Lung (tissue), 12 donors: ENCODE results near the gene CFAP61. TPM values are rescaled to one million over a fixed set of nuclear protein-coding genes. Genes with fewer than 3 reads are reported as not detected.

Source experiments
- ATAC-seq: fragments of 200-7000 bp; cut with Tn5 transposase; one replicate; pipeline ENCODE4 v1.9.1; 2020; ENCODE audit warnings: moderate number of reproducible peaks; ENCODE audit not compliant: insufficient read depth, low FRiP score
- DNase-seq, 3 donors: peaks; one replicate each; pipeline ENCODE4 v3.0.0-alpha.2; 2013 to 2017
- H3K27ac ChIP-seq, 2 donors: one replicate each; pipeline ENCODE4 v1.5.1; 2013; ENCODE audit warnings: mild to moderate bottlenecking in 2 of 2, moderate library complexity in 2 of 2, control low read depth in 1 of 2, inconsistent platforms in 1 of 2, low read depth in 1 of 2, low read length in 1 of 2
- H3K27me3 ChIP-seq, 3 donors: one replicate each; pipeline ENCODE4 v1.5.1; 2013; ENCODE audit warnings: low read length in 2 of 3; ENCODE audit not compliant: control insufficient read depth in 3 of 3, insufficient read depth in 3 of 3
- H3K36me3 ChIP-seq, 4 donors: one replicate each; pipeline ENCODE4 v1.5.1; 2013; ENCODE audit warnings: low read length in 4 of 4, mild to moderate bottlenecking in 1 of 4, moderate library complexity in 1 of 4; ENCODE audit not compliant: control insufficient read depth in 4 of 4, insufficient read depth in 4 of 4
- H3K4me1 ChIP-seq, 5 donors: one replicate each; pipeline ENCODE4 v1.5.1; 2013; ENCODE audit warnings: low read length in 5 of 5, mild to moderate bottlenecking in 2 of 5, moderate library complexity in 1 of 5; ENCODE audit not compliant: control insufficient read depth in 5 of 5, insufficient read depth in 5 of 5
- H3K4me3 ChIP-seq: one replicate; pipeline ENCODE4 v1.5.1; 2013; ENCODE audit warnings: mild to moderate bottlenecking, control low read depth, moderate library complexity
- H3K9ac ChIP-seq, 2 donors: one replicate each; pipeline ENCODE4 v1.5.1; 2013; ENCODE audit warnings: low read length in 2 of 2, control low read depth in 1 of 2; ENCODE audit not compliant: insufficient read depth in 1 of 2
- H3K9me3 ChIP-seq, 4 donors: one replicate each; pipeline ENCODE4 v1.5.1; 2013; ENCODE audit warnings: low read length in 3 of 4, mild to moderate bottlenecking in 1 of 4, moderate library complexity in 1 of 4; ENCODE audit not compliant: control insufficient read depth in 4 of 4, insufficient read depth in 3 of 4
- WGBS, 2 donors: extraction: QIAGEN DNeasy Blood & Tissue Kit; methylation state at CpG; one replicate each; pipeline ENCODE4 v1.1.7; 2013; 5-methylcytosine and 5-hydroxymethylcytosine counted together
- polyA plus RNA-seq, 2 donors: library from polyadenylated mRNA; stranded (reverse); fragments of 200-250 nt; gene quantifications; one replicate each; pipeline ENCODE4 v1.2.1, GENCODE V29; 2013
- total RNA-seq, 2 donors: library from RNA; depleted of rRNA in 1 of 2; stranded (reverse); fragments of >200 nt in 1 of 2; gene quantifications; one replicate each; pipeline ENCODE4 v1.2.1, GENCODE V29; 2014 to 2021
- TF ChIP-seq, protein P1 (sequence below): IDR thresholded peaks from 2 replicates; pipeline ENCODE4 v1.5.1; 2012; ENCODE audit warnings: mild to moderate bottlenecking; ENCODE audit errors: control extremely low read depth, extremely low read depth
- donor health status: control.
- donor health status: control.
- donor health status: Bipolar disorder and iron deficiency.
- donor health status: healthy.
- donor health status: DM: yes; HTN: yes; CAD: no.

CFAP61 gene
- total and polyA plus RNA-seq, 4 donors = 2.0 to 15.4 (median 6.5) TPM

DNA sequence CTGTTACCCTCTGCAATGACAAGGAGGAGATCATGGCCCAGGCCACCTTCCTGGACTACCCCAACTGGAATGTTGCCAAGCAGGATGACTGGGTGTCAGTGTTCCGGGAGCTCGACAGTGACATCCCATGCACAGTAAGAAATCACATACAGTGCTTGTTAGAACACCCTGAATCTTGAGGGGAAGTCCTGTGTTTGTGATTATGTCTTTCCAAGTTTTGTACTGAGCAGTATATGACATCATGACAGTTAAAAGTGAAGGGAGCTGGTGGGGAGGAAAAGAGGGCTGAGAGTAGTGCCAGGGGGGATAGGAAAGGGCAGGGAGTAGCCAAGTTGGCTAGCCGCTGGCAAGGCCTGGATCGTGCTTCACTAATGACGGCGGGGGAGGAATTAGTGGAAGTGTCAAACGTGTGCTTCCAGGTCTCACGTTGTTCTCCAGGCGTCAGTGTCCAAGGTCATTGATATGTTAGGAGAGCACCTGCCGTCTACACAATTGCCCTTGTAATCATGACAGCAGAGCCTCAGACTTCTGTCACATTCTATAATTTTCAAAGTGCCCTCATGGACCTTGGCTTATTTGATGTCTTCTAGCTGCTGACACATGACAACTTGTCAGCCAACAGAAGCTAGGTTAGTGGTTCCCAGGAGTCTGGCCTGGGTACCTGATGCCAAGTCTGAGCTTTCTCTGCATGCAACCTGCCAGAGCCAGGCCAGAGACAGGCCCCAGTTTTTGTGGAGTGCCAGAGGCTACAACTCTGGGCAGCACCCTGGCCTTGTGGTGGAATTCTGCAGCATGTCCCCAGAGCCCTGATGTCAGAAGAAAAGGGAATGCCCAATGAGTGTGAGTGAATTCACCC, 18.8 kb downstream of the CFAP61 start:
- no peaks in the 10 kb centered on the region for H3K9me3 ChIP-seq
- DNase-seq = no peak
- TF ChIP-seq, protein P1, sequence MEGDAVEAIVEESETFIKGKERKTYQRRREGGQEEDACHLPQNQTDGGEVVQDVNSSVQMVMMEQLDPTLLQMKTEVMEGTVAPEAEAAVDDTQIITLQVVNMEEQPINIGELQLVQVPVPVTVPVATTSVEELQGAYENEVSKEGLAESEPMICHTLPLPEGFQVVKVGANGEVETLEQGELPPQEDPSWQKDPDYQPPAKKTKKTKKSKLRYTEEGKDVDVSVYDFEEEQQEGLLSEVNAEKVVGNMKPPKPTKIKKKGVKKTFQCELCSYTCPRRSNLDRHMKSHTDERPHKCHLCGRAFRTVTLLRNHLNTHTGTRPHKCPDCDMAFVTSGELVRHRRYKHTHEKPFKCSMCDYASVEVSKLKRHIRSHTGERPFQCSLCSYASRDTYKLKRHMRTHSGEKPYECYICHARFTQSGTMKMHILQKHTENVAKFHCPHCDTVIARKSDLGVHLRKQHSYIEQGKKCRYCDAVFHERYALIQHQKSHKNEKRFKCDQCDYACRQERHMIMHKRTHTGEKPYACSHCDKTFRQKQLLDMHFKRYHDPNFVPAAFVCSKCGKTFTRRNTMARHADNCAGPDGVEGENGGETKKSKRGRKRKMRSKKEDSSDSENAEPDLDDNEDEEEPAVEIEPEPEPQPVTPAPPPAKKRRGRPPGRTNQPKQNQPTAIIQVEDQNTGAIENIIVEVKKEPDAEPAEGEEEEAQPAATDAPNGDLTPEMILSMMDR = no peak

DNA sequence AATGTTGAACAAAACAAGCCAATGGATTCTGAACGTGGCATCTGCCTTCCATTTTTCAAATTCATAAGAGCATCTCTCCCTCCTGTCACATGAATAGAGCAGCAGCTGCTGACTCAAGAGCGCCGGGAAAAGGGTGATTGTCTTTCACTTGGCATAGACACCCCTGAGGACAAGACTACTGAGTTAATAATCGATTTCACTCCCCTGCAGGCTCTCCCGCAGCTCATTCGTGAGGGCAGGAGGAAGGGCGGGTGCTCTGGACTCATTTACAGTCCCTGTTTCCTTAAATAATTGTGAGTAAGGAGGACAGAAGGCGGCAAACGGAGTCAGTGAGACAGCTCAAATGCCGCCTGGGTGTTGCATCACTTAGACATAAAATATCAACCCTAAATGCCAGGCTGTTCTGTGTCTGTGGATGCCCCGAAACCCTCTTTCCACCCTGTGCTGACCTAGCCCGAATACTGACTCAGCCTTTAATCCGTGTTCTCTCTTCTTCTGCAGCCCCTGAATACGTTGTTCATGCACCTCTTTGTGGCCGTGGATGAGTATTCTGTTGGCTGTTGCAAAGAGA, 21.6 kb downstream of the CFAP61 start:
- no peak overlapping the region for H3K27ac ChIP-seq
- no peak for DNase-seq
- no peak overlapping the region for H3K4me3 ChIP-seq
- peaks cover 0 to 21% (median 0%) of the 10 kb centered on the region in 5 donors for H3K4me1 ChIP-seq
- H3K27me3 ChIP-seq = peaks cover 0 to 18% (median 0%) of the 10 kb centered on the region in 3 donors
- WGBS, 2 donors = 53 to 70% methylated on average over 15 of the region's 15 CpGs
- ATAC-seq = no peak
- H3K9me3 ChIP-seq = no peaks in the 10 kb centered on the region
- H3K36me3 ChIP-seq = no peaks in the 10 kb centered on the region
- H3K9ac ChIP-seq = peak overlapping the region in 1 of 2 donors; percentile 4
- TF ChIP-seq, protein P1 = no peak

More for the DNA sequence above, 18.8 kb downstream of the CFAP61 start:
- Histone ChIP-seq H3K4me1 (peaks cover 0 to 21% (median 0%) of the 10 kb centered on the region in 5 donors), H3K27me3 (peaks cover 0 to 23% (median 0%) of the 10 kb centered on the region in 3 donors), H3K9ac (no peak overlapping the region), H3K27ac (peak overlapping the region in 1 of 2 donors; percentile 39), H3K36me3 (no peaks in the 10 kb centered on the region), H3K4me3 (no peak overlapping the region)
- no peak for ATAC-seq
- WGBS, 2 donors = 62 to 67% methylated on average over 10 of the region's 10 CpGs

DNA sequence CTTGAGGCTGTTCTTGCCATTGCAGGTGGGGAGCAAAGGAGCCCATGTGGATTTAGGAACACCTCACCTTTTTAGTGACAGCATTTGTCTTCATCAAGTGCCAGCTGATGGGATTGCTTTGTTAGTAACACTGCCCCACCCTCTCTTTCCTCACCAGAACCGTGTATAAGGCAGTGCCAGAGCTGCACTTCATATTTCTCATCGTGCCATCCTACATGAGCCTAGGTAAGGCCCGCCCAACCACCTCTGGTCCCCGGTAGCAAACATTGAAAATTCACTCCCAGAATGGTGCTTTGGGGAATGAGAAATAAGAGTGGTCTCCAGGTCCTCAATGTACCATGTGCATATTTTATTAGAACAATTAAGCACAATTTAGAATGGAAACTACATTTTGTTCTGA, 22.7 kb downstream of the CFAP61 start:
- Histone ChIP-seq H3K27ac (no peak overlapping the region), H3K4me3 (no peak overlapping the region), H3K9me3 (no peaks in the 10 kb centered on the region), H3K9ac (no peak overlapping the region), H3K27me3 (peaks cover 0 to 18% (median 2%) of the 10 kb centered on the region in 3 donors), H3K4me1 (peaks cover 0 to 21% (median 0%) of the 10 kb centered on the region in 5 donors), H3K36me3 (no peaks in the 10 kb centered on the region)
- 81 to 84% methylated on average over 4 of the region's 4 CpGs for WGBS, 2 donors
- ATAC-seq = no peak
- DNase-seq = no peak
- TF ChIP-seq, protein P1 = no peak
